Uterus (tissue), 4 donors: ENCODE data around the gene RPP14. TPM values are rescaled to one million over a fixed set of nuclear protein-coding genes. Genes with fewer than 3 reads are reported as not detected.

ENCODE experiments used
- DNase-seq, 2 donors: peaks; one replicate each; pipeline ENCODE4 v3.0.0-alpha.2; 2019 to 2020
- H3K27ac ChIP-seq, 2 donors: fragments of 200-600 bp; sonication (generic); 1 replicate in 1 of 2; 2 replicates in 1 of 2; pipeline ENCODE4 v1.5.1; 2016 to 2018
- H3K27me3 ChIP-seq, 2 donors: fragments of 200-600 bp; sonication (generic); one replicate each; pipeline ENCODE4 v1.5.1; 2018 to 2019; ENCODE audit warnings: control low read depth in 1 of 2
- H3K36me3 ChIP-seq, 2 donors: fragments of 200-600 bp; sonication (generic); one replicate each; pipeline ENCODE4 v1.5.1; 2019; ENCODE audit warnings: control low read depth in 1 of 2
- H3K4me1 ChIP-seq, 2 donors: fragments of 200-600 bp; sonication (generic); one replicate each; pipeline ENCODE4 v1.5.1; 2018 to 2019; ENCODE audit warnings: control low read depth in 1 of 2
- H3K4me3 ChIP-seq, 2 donors: fragments of 200-600 bp; sonication (generic); 1 replicate in 1 of 2; 2 replicates in 1 of 2; pipeline ENCODE4 v1.5.1; 2018 to 2019; ENCODE audit warnings: mild to moderate bottlenecking in 1 of 2
- H3K9me3 ChIP-seq, 2 donors: fragments of 200-600 bp; sonication (generic); one replicate each; pipeline ENCODE4 v1.5.1; 2019; ENCODE audit warnings: control low read depth in 1 of 2
- CTCF ChIP-seq, 4 experiments: fragments of 200-600 bp in 2 of 4; fragments of 450-650 bp in 2 of 4; sonication (generic) in 2 of 4; IDR thresholded peaks; one replicate each; pipeline ENCODE4 v1.5.1; 2016 to 2019; ENCODE audit warnings: antibody characterized with exemption in 4 of 4, mild to moderate bottlenecking in 2 of 4, moderate library complexity in 1 of 4
- POLR2A ChIP-seq, 2 donors: fragments of 450-650 bp; IDR thresholded peaks; one replicate each; pipeline ENCODE4 v1.6.1; 2016; ENCODE audit warnings: antibody characterized with exemption in 2 of 2, mild to moderate bottlenecking in 1 of 2, moderate library complexity in 1 of 2
- intact Hi-C: fragments of 100-400 bp; cut with DNase I; formaldehyde crosslinking; loops from one replicate; pipeline ENCODE4 v1.15.1; 2023; ENCODE audit warnings: low total_unique reads
- small RNA-seq: library from RNA; depleted of rRNA; stranded (forward); fragments of <200 nt; gene quantifications from one replicate; pipeline ENCODE3, GENCODE V24; 2016
- total RNA-seq, 4 donors: library from RNA; depleted of rRNA in 3 of 4; stranded (reverse); fragments of >200 nt in 3 of 4; gene quantifications; one replicate each; pipeline versions ENCODE4 v1.1.0 to v1.2.4, GENCODE V29; 2014 to 2023
- donor health status: DM: yes; HTN: yes; CAD: no.

RPP14 gene
- total RNA-seq, 4 donors from 2014 or later: 1.5 to 26.7 (median 9.7) TPM

DNA sequence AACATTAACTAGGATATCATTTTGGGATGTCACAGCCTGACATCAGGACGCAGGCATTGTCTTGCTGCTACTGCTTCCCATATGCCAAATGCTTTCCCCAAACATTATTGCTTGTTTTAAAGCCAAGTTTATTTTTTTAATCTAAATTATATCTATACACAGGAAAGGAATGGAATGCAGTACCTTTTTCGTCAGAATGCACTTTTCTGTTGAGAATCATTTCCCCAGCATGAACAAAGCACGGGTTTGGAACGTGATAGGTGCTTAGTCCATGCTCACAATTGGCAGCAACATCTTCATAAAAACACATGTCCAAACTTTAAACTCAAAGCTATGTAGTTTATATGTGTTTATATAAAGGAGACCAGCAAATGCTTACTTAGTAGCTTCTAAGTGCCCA, 52.8 kb downstream of the RPP14 start:
- H3K4me1 ChIP-seq: no peaks in the 10 kb centered on the region
- no peak for TF ChIP-seq POLR2A (IDR thresholded peaks at IDR 0.05)
- TF ChIP-seq CTCF (IDR thresholded peaks at IDR 0.05): no peak
- no peak overlapping the region for H3K27ac ChIP-seq
- no peak for DNase-seq
- no peaks in the 10 kb centered on the region for H3K36me3 ChIP-seq
- intact Hi-C loops: no loop called here
- no peak overlapping the region for H3K4me3 ChIP-seq
- H3K27me3 ChIP-seq: no peaks in the 10 kb centered on the region
- H3K9me3 ChIP-seq: no peaks in the 10 kb centered on the region

GRCh38 chr3:58359621-58360020, 53.6 kb downstream of the RPP14 start:
- H3K27me3 ChIP-seq: no peaks in the 10 kb centered on the region
- H3K4me3 ChIP-seq: no peak overlapping the region
- no peaks in the 10 kb centered on the region for H3K9me3 ChIP-seq
- intact Hi-C loops: no loop called here
- no peaks in the 10 kb centered on the region for H3K4me1 ChIP-seq
- TF ChIP-seq CTCF (IDR thresholded peaks at IDR 0.05): no peak
- TF ChIP-seq POLR2A (IDR thresholded peaks at IDR 0.05): no peak
- no peak overlapping the region for H3K27ac ChIP-seq
- H3K36me3 ChIP-seq: no peaks in the 10 kb centered on the region
- DNase-seq: no peak

GRCh38 chr3:58361866-58362265, 55.8 kb downstream of the RPP14 start:
- Histone ChIP-seq H3K27ac (no peak overlapping the region), H3K4me3 (no peak overlapping the region)

DNA sequence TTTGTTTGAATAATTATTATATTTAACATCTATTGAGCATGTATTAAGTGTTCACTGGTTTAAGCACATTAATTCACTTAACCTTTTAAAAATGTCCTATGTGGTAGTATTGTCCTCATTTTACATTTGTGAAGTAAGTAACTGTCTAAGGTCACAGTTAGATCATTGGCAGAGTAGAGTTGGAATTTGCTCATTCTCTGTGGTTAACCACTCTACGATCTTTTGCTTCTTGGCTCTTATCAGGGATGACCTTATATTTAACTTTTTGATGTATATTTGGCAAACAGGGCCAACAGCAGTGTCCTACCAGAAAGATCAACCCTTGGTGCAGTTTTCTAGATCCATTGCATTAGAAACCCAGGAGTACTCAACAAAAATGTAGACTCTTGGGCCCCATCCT, 60.7 kb downstream of the RPP14 start:
- no peaks in the 10 kb centered on the region for H3K9me3 ChIP-seq
- H3K4me1 ChIP-seq: no peaks in the 10 kb centered on the region
- H3K4me3 ChIP-seq: no peak overlapping the region
- intact Hi-C loops: no loop called here
- no peak for TF ChIP-seq CTCF (IDR thresholded peaks at IDR 0.05)
- TF ChIP-seq POLR2A (IDR thresholded peaks at IDR 0.05): no peak
- H3K27me3 ChIP-seq: no peaks in the 10 kb centered on the region
- no peaks in the 10 kb centered on the region for H3K36me3 ChIP-seq
- DNase-seq: no peak
- no peak overlapping the region for H3K27ac ChIP-seq

More at GRCh38 chr3:58361866-58362265, 55.8 kb downstream of the RPP14 start:
- Histone ChIP-seq H3K9me3 (no peaks in the 10 kb centered on the region), H3K27me3 (no peaks in the 10 kb centered on the region), H3K36me3 (no peaks in the 10 kb centered on the region), H3K4me1 (no peaks in the 10 kb centered on the region)
- DNase-seq: no peak
- intact Hi-C loops: no loop called here
- TF ChIP-seq POLR2A (IDR thresholded peaks at IDR 0.05) (no peak), CTCF (IDR thresholded peaks at IDR 0.05) (no peak)

DNA sequence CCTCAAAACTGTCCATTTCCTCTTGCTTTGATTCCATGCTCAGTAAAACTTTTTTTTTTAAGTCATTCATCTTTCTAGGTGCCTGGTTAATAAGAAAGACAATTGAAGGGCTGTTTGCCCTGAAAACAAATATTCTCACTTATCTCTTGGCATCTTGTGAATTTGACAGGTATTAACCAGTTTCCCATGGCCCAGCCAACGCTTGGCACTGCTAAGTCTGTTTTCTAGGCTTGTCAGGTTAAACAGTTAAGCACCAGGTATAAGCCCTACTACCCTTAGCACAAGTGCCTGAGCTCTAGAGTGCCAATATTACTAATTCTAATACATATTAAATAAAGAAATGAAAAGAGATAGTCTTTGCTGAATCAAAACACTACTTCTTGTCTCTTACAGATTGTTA, 63.0 kb downstream of the RPP14 start:
- H3K4me3 ChIP-seq: no peak overlapping the region
- H3K4me1 ChIP-seq: no peaks in the 10 kb centered on the region
- H3K36me3 ChIP-seq: no peaks in the 10 kb centered on the region
- H3K27me3 ChIP-seq: no peaks in the 10 kb centered on the region
- TF ChIP-seq CTCF (IDR thresholded peaks at IDR 0.05) (no peak), POLR2A (IDR thresholded peaks at IDR 0.05) (no peak)
- H3K27ac ChIP-seq: no peak overlapping the region
- intact Hi-C loops: no loop called here
- DNase-seq: no peak
- no peaks in the 10 kb centered on the region for H3K9me3 ChIP-seq

Small RNA genes within 50 kb of the gene (small RNA-seq; reads per million reads assigned to genes)
- gene AC098479.1: not detected

Other genes starting within 250 kb of the RPP14 start
- gene DNASE1L3, start 95.3 kb upstream of the RPP14 start, total RNA-seq: 1 to 10 TPM in 3 of 4 donors, under 1 TPM in 1; 0.77 to 3.2 (median 2.4) TPM
- 10 to 100 TPM in 3 of 4 donors, 1 to 10 TPM in 1; 6.7 to 20.6 (median 15.8) TPM for gene ABHD6, start 68.5 kb upstream of the RPP14 start, total RNA-seq
- gene HTD2, start 275 bp downstream of the RPP14 start, total RNA-seq: 10 to 100 TPM in 2 of 4 donors, 1 to 10 TPM in 2; 1.2 to 39.6 (median 7.8) TPM
- 10 to 100 TPM; 15.1 to 50.5 (median 41.1) TPM for gene PXK, start 26.6 kb downstream of the RPP14 start, total RNA-seq
- gene PDHB, start 127.6 kb downstream of the RPP14 start, total RNA-seq: 100 to 1,000 TPM in 1 of 4 donors, 10 to 100 TPM in 3; 40.9 to 100 (median 49.7) TPM
- 10 to 100 TPM; 21.0 to 27.4 (median 24.3) TPM for gene KCTD6, start 185.9 kb downstream of the RPP14 start, total RNA-seq
- gene ACOX2, start 230.9 kb downstream of the RPP14 start, total RNA-seq: 10 to 100 TPM; 10.3 to 33.7 (median 23.6) TPM